ENCODE data around the gene SH3PXD2B. TPM values are rescaled to one million over a fixed set of nuclear protein-coding genes. Genes with fewer than 3 reads are reported as not detected.
A peak's percentile ranks its signal among the peaks of the same experiment; 100 is the strongest.

Gene SH3PXD2B
- total and polyA plus RNA-seq, 2 experiments from 2014 or later: 15.2 to 19.8 TPM

GRCh38 chr5:172434251-172434650 is 20.1 kb downstream of the SH3PXD2B start:
- Histone ChIP-seq H4K20me1 (ENCODE audit: insufficient read depth) (no peaks in the 10 kb centered on the region), H3K79me2 (ENCODE audit: insufficient read depth) (peaks cover 95% of the 10 kb centered on the region), H3K4me1 (ENCODE audit: insufficient read depth) (peaks cover 23% of the 10 kb centered on the region), H2AFZ (no peak overlapping the region), H3K27me3 (replicated peaks; ENCODE audit: insufficient read depth) (no peaks in the 10 kb centered on the region), H3K4me3 (no peak overlapping the region), H3K9ac (no peak overlapping the region), H3K27ac (no peak overlapping the region), H3K36me3 (ENCODE audit: low read depth) (no peaks in the 10 kb centered on the region), H3F3A (ENCODE audit: insufficient read depth) (peaks cover 15% of the 10 kb centered on the region), H3K4me2 (ENCODE audit: unreplicated experiment) (no peak overlapping the region), H3K9me3 (ENCODE audit: low read depth) (no peaks in the 10 kb centered on the region), H3K9me2 (ENCODE audit: insufficient read depth) (no peaks in the 10 kb centered on the region)
- in situ Hi-C loops (cut with MboI): no loop called here
- no peak for DNase-seq
- 52 to 59% methylated on average over 4 to 7 of the region's 7 CpGs for WGBS, 2 experiments (ENCODE audit: low coverage in 1 of 2, low lambda C conversion rate in 2 of 2, missing lambda C conversion rate in 2 of 2)
- TF ChIP-seq EZH2phosphoT487 (IDR thresholded peaks at IDR 0.05; ENCODE audit: insufficient read depth, low read depth): no peak
- no peak for TF ChIP-seq EZH2 (IDR thresholded peaks at IDR 0.05; ENCODE audit: insufficient read depth, poor library complexity, severe bottlenecking)

- Histone ChIP-seq H3K4me2 (ENCODE audit: unreplicated experiment) (no peak overlapping the region), H3K36me3 (ENCODE audit: low read depth) (no peaks in the 10 kb centered on the region), H2AFZ (no peak overlapping the region), H3K79me2 (ENCODE audit: insufficient read depth) (peaks cover 90% of the 10 kb centered on the region), H3F3A (ENCODE audit: insufficient read depth) (peaks cover 21% of the 10 kb centered on the region), H3K9me2 (ENCODE audit: insufficient read depth) (no peaks in the 10 kb centered on the region), H3K9me3 (ENCODE audit: low read depth) (no peaks in the 10 kb centered on the region), H3K4me3 (no peak overlapping the region), H3K27me3 (replicated peaks; ENCODE audit: insufficient read depth) (no peaks in the 10 kb centered on the region), H3K9ac (no peak overlapping the region), H3K4me1 (ENCODE audit: insufficient read depth) (peaks cover 30% of the 10 kb centered on the region), H3K27ac (no peak overlapping the region), H4K20me1 (ENCODE audit: insufficient read depth) (no peaks in the 10 kb centered on the region)
- TF ChIP-seq EZH2 (IDR thresholded peaks at IDR 0.05; ENCODE audit: insufficient read depth, poor library complexity, severe bottlenecking): no peak
- TF ChIP-seq EZH2phosphoT487 (IDR thresholded peaks at IDR 0.05; ENCODE audit: insufficient read depth, low read depth): no peak
- WGBS, 2 experiments (ENCODE audit: low coverage in 1 of 2, low lambda C conversion rate in 2 of 2, missing lambda C conversion rate in 2 of 2): 96% methylated on average over 7 of the region's 7 CpGs
- in situ Hi-C loops (cut with MboI): no loop called here
- no peak for DNase-seq
These were observed 20.8 kb downstream of the SH3PXD2B start for GRCh38 chr5:172433513-172433912.

GRCh38 chr5:172433071-172433470 is 21.3 kb downstream of the SH3PXD2B start:
- Histone ChIP-seq H3K9me2 (ENCODE audit: insufficient read depth) (no peaks in the 10 kb centered on the region), H3K4me2 (ENCODE audit: unreplicated experiment) (no peak overlapping the region), H3K27ac (no peak overlapping the region), H3K36me3 (ENCODE audit: low read depth) (no peaks in the 10 kb centered on the region), H3K9me3 (ENCODE audit: low read depth) (no peaks in the 10 kb centered on the region), H3K9ac (no peak overlapping the region), H3K27me3 (replicated peaks; ENCODE audit: insufficient read depth) (no peaks in the 10 kb centered on the region), H3K79me2 (ENCODE audit: insufficient read depth) (peaks cover 90% of the 10 kb centered on the region), H3K4me3 (no peak overlapping the region), H2AFZ (no peak overlapping the region), H3F3A (ENCODE audit: insufficient read depth) (peaks cover 26% of the 10 kb centered on the region), H3K4me1 (ENCODE audit: insufficient read depth) (peaks cover 30% of the 10 kb centered on the region), H4K20me1 (ENCODE audit: insufficient read depth) (no peaks in the 10 kb centered on the region)
- TF ChIP-seq EZH2 (IDR thresholded peaks at IDR 0.05; ENCODE audit: insufficient read depth, poor library complexity, severe bottlenecking): no peak
- TF ChIP-seq EZH2phosphoT487 (IDR thresholded peaks at IDR 0.05; ENCODE audit: insufficient read depth, low read depth): no peak
- 96 to 98% methylated on average over 3 of the region's 3 CpGs for WGBS, 2 experiments (ENCODE audit: low coverage in 1 of 2, low lambda C conversion rate in 2 of 2, missing lambda C conversion rate in 2 of 2)
- in situ Hi-C loops (cut with MboI): no loop called here
- DNase-seq: no peak

GRCh38 chr5:172430354-172430753 is 24.0 kb downstream of the SH3PXD2B start:
- Histone ChIP-seq H3K9me3 (ENCODE audit: low read depth) (no peaks in the 10 kb centered on the region), H3K4me3 (no peak overlapping the region), H2AFZ (no peak overlapping the region), H3K36me3 (ENCODE audit: low read depth) (no peaks in the 10 kb centered on the region), H3K79me2 (ENCODE audit: insufficient read depth) (peaks cover 90% of the 10 kb centered on the region), H4K20me1 (ENCODE audit: insufficient read depth) (no peaks in the 10 kb centered on the region), H3K9me2 (ENCODE audit: insufficient read depth) (no peaks in the 10 kb centered on the region), H3K4me2 (ENCODE audit: unreplicated experiment) (no peak overlapping the region), H3F3A (ENCODE audit: insufficient read depth) (peaks cover 34% of the 10 kb centered on the region), H3K9ac (no peak overlapping the region; the same call in 1 of the 2 replicates), H3K4me1 (ENCODE audit: insufficient read depth) (peaks cover 38% of the 10 kb centered on the region), H3K27ac (peak overlapping the region; percentile 88), H3K27me3 (replicated peaks; ENCODE audit: insufficient read depth) (no peaks in the 10 kb centered on the region)
- in situ Hi-C loops (cut with MboI): no loop called here
- WGBS, 2 experiments (ENCODE audit: low coverage in 1 of 2, low lambda C conversion rate in 2 of 2, missing lambda C conversion rate in 2 of 2): 67 to 78% methylated on average over 2 of the region's 2 CpGs
- no peak for TF ChIP-seq EZH2 (IDR thresholded peaks at IDR 0.05; ENCODE audit: insufficient read depth, poor library complexity, severe bottlenecking)
- TF ChIP-seq EZH2phosphoT487 (IDR thresholded peaks at IDR 0.05; ENCODE audit: insufficient read depth, low read depth): no peak
- no peak for DNase-seq
